GM21526 (cell line): Measurements from ENCODE around the gene RNPEPL1.

ENCODE experiments used
- ATAC-seq: cut with Tn5 transposase; IDR thresholded peaks from one replicate; pipeline ENCODE4 v1.9.1; 2021; ENCODE audit warnings: moderate library complexity; ENCODE audit not compliant: unreplicated experiment, low FRiP score

The RNPEPL1 gene

DNA sequence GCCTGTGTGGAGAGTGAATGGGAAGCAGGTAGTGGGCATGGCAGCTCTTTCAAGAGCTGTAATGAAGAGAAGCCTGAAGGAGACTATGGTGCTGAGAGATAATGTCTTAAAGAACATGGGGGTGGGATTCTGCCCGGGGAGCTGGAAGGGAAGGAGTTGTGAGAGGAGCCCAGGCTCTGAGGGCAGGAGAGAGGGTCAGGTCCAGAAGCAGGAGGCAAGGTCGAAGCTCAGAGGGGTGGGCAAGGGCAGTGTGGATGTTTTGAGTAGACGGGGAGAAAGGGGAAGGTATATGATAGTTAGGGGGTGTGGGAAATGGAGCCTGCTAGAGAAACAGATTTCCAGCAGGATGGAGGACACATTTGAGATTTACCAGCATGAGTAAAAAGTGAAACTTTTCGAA is 20.4 kb downstream of the RNPEPL1 start:
- no peak for ATAC-seq

- no peak for ATAC-seq
These were observed 21.1 kb downstream of the RNPEPL1 start for GRCh38 chr2:240589375-240589774.

GRCh38 chr2:240589850-240590525 is 21.7 kb downstream of the RNPEPL1 start:
- ATAC-seq = no peak

DNA sequence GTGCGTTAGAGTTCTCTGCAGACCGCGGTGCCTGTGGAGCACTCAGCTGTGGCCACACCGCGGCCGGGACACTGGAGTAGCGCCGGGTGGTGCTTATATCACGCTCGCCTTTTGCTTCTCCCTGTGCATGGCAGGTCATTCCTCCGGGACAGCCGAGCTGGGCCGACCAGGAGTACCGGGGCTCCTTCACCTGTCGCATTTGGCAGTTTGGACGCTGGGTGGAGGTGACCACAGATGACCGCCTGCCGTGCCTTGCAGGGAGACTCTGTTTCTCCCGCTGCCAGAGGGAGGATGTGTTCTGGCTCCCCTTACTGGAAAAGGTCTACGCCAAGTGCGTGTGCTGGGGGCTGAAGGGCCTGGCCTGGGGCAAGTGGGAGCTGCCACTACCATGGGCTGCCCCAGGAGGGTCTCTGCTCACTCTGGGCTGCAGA is 22.4 kb downstream of the RNPEPL1 start:
- ATAC-seq = no peak

DNA sequence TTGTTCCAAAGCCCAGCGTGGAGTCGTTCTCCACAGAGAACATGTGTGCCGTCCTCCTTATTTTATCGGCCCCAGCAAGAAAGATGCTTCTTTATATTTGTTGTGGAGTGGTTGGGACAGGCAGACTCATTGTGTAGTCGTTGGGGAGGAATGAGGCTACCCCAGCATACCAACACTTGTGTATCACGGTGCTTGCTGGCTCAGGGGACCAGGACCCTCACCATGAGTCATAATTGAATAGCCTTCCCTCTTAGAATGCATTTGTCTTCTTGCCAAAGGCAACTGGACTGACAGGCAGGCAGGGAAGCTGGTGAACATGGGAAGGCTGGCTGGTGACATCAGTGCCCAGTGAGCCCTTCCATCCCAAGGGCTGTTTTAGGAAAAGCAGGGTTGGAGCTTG is 22.9 kb downstream of the RNPEPL1 start:
- no peak for ATAC-seq

DNA sequence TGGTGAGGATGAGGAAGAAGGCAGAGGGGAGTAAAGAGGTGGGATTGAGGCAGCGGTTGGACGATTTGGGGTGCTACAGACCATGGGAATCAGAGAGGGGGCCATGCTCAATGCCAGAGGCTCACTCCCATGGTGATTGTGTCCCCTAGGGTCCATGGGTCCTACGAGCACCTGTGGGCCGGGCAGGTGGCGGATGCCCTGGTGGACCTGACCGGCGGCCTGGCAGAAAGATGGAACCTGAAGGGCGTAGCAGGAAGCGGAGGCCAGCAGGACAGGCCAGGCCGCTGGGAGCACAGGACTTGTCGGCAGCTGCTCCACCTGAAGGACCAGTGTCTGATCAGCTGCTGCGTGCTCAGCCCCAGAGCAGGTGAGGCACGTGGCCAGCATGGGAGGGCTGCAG is 23.5 kb downstream of the RNPEPL1 start:
- ATAC-seq = no peak

DNA sequence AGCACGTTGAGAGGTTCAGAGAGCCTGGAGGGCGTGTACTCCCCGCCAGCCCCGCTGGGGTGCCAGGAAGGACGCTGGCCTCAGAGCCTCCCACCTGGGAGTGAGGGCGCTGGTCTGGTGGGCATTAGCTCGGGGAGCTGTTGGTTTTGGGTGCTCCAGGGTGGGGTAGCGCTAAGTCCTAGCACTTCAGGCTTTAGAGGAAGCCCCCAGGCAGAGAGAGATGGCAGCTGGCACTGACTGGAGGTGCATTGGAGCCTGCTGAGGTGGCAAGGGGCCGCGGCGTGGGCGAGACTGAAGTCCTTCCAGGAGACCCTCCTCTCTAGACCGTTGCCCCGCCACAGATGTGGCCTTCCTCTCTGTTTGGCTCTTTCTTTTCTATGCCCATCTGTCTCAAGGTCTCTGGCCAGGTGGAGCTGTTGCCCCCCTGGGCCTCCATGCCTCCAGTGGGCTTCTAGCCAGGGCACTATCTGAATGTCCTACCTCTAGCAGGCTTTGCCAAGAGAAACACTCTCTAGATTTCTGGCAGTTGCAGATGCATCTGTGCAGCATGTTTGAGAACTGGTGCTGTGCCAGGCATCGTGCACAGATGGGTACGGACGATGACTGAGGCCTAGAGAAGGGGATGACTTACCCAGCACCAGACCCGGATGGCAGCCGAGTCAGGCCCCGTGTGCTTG is 24.9 kb downstream of the RNPEPL1 start:
- no peak for ATAC-seq

- ATAC-seq = no peak
These were observed 25.6 kb downstream of the RNPEPL1 start for GRCh38 chr2:240593703-240594451.

DNA sequence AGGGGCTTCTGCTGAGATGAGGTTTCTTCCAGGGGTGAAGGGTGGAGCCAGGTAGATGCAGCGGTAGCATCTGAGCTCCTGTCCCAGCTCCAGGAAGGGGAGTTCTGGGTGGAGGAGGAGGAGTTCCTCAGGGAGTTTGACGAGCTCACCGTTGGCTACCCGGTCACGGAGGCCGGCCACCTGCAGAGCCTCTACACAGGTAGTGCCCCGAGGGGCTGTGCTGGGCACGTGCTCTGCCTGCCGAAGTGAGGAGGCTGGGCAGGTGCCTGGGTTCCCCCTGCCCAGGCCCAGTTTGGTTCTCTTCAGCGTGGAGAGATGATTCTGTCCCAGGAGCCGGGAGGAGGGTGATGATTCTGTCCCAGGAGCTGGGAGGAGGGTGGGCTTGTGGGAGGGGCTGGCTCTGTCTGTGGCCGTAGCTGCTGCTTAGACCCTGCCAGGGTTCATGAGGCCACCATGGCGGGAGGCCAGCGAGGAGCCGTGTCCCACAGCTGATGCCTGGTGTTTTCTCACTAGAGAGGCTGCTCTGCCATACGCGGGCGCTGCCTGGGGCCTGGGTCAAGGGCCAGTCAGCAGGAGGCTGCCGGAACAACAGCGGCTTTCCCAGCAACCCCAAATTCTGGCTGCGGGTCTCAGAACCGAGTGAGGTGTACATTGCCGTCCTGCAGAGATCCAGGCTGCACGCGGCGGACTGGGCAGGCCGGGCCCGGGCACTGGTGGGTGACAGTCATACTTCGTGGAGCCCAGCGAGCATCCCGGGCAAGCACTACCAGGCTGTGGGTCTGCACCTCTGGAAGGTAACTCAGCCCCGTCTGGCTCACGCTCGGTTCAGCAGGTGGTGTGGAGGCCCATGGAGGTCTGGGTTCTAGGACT is 26.5 kb downstream of the RNPEPL1 start:
- ATAC-seq = no peak

DNA sequence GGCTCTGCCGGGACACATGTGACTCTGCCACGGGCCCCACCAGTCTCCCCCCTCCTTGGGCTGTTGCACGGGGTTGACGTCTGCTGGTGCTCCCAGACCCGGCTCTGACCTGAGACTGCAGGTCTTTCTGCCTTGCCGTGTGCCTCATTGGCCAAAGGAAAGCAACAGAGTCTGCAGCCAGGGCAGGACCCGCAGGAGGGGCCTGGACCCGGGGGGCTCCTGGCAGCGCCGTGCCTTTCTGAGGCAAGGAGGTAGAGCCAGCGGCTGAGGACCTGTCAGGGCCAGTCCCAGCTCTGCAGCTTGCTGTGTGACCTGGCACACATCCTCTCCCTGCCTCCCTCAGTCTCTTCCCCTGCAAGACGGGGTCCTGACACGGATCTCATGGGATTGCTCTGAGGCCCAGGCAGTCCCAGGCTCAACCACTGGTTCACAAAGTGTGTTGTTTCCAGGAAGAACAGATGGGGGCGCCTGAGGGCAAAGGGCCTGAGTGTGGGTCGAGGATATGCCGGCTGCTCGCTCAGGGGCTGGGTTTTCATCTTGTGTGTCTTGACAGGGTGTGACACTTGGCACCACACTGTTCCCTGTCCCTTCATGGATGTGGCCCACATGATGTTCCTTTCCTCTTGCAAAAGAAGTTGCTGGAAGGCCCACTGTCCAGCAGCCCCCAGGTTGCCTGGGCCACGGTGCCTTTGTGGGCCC is 27.2 kb downstream of the RNPEPL1 start:
- no peak for ATAC-seq

DNA sequence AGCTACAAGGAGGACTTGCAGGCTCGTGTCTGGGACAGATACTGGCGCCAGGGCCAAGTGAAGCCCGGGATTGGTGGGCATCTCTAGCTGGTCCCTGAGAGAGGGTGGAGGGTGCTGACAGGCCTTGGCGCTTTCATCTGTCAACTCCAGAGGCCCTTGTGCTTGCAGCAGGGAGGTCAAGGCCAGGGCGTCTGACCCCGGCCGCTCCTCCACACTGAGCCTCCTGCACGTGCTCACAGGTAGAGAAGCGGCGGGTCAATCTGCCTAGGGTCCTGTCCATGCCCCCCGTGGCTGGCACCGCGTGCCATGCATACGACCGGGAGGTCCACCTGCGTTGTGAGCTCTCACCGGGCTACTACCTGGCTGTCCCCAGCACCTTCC is 27.8 kb downstream of the RNPEPL1 start:
- ATAC-seq = no peak

- no peak for ATAC-seq
These were observed 28.2 kb downstream of the RNPEPL1 start for GRCh38 chr2:240596491-240596931.

DNA sequence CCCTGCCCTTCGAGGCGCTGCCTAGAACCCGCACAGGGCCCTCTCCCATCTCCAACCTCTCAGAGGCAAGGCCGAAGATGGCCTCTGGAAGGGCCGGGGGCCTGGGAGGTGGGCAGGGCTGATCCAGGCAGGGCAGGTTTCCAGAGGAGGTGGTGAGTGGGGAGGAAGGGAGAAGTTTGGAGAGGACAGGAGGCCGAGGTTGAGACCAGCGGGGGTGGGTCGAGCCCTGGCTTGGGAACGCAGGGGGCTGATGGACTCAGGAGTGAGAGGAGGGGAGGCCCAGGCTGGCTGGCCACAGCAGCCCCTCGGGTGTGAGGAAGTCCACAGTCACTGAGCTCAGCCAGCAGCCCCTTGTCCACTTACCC is 28.8 kb downstream of the RNPEPL1 start:
- ATAC-seq = no peak

DNA sequence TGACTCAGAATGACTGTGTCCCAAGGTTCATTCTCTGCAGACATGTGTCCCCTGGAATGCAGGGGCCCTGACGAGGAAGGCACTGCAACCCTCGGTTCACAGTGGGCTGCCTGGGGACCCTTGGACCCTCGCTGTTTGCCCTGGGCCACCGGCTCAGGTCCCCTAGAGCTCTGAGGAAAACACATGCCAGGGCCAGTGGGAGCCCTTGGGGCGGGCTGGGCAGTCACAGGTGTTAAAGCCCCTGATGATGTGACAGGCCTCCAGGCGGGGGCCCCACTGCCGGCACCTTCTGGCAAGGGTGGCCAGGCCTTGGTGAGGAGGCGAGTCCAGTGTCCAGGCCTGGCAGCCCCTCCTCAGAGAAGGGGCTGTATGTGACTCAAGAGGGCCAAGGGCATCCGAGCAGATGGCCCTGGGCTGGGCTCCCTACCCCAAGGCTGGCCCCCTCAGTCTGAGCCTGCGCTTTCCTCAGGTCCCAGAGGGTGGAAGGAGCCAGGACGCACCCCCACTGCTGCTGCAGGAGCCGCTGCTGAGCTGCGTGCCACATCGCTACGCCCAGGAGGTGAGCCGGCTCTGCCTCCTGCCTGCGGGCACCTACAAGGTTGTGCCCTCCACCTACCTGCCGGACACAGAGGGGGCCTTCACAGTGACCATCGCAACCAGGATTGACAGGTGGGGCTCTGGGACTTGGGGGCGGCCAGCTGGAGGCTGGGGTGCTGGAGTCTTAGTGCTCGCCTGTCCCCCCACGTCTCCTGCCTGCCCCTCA is 29.3 kb downstream of the RNPEPL1 start:
- ATAC-seq = no peak

DNA sequence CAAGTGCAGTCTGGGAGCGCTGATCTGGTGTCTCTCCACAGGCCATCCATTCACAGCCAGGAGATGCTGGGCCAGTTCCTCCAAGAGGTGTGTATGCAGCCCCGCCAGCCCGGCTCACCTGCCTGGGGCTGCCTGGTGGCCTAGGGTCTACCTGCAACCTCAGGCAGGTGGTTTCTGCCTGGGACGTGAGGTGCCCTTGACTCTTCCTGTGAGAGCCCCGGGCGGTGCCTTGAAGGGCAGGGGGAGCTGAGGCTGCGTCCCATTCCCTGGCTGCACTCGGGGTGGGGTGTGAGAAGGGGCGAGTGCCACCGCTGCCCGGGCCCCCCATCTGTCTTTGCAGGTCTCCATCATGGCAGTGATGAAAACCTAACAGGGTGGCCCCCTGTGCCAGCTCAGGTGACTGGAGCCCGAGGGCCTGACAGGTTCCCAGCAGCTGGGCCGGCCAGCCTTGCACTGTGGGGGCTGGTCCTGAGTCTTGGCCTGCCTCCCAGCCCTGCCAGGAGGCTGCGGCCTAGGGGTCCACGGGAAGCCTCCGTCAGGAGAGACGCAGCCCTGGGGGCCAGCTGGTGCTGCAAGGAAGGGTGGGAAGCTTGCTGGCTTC is 30.1 kb downstream of the RNPEPL1 start:
- ATAC-seq = no peak

DNA sequence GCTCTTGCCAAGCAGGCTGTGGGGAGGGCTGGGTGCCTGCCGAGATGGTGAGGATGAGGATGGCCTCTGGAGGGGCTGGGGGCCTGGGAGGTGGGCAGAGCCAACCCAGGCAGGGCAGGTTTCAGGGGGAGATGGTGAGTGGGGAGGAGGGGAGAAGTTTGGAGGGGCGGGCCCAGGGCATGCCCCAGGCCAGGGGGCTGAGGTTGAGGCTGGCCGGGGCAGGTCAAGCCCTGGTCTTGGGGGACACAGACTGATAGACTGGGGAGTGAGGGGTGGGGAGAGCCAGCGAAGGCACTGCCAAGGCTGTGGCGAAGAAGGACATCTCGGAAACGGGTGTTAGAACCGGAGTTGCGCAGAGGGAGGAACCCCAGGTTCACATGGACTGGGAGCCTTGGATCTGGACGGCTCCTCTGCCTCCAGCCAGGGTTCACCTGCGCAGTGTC is 30.9 kb downstream of the RNPEPL1 start:
- ATAC-seq = no peak

- ATAC-seq = no peak
These were observed 32.2 kb downstream of the RNPEPL1 start for GRCh38 chr2:240600451-240600961.

GRCh38 chr2:240601061-240601830 is 33.0 kb downstream of the RNPEPL1 start:
- no peak for ATAC-seq
